H1 (cell line): Measurements from ENCODE around the gene RAVER2. TPM values are rescaled to one million over a fixed set of nuclear protein-coding genes. Genes with fewer than 3 reads are reported as not detected.

Experiments
- CTCF ChIA-PET: fragments of 300-600 bp; sonication (Branson Sonifier 250); formaldehyde crosslinking; loops from one replicate; lab custom pipeline; 2021; ENCODE audit not compliant: partially characterized antibody; lab: Charles Lee
- POLR2A ChIA-PET: fragments of 300-600 bp; sonication (Branson Sonifier 250); formaldehyde crosslinking; loops from one replicate; lab custom pipeline; 2021; ENCODE audit warnings: inconsistent platforms; ENCODE audit not compliant: partially characterized antibody; lab: Charles Lee
- DNase-seq, 2 experiments: peaks; one replicate each; pipeline versions ENCODE4 v3.0.0 to v3.0.0-alpha.2; 2010 to 2022; ENCODE audit warnings: low spot score in 2 of 2, low read depth in 1 of 2, mixed read lengths in 1 of 2
- FAIRE-seq: peaks from 2 replicates; lab custom pipeline; 2011; peaks lifted over from hg19 to GRCh38; lab: Jason Lieb, UNC
- H2AFZ ChIP-seq: 2 replicates; pipeline ENCODE4 v1.8.1; 2012; ENCODE audit warnings: low read length, inconsistent platforms
- H2AK5ac ChIP-seq: 2 replicates; pipeline ENCODE4 v1.6.1; 2013; ENCODE audit warnings: low read depth, low read length
- H2BK120ac ChIP-seq: replicated peaks from 2 replicates; pipeline ENCODE3; 2013; ENCODE audit warnings: low read depth, low read length, inconsistent platforms
- H2BK12ac ChIP-seq: 2 replicates; pipeline ENCODE4 v1.6.1; 2013; ENCODE audit warnings: low read depth, low read length
- H2BK15ac ChIP-seq: 2 replicates; pipeline ENCODE4 v1.6.1; 2013; ENCODE audit warnings: low read length
- H2BK20ac ChIP-seq: 2 replicates; pipeline ENCODE4 v1.6.1; 2013; ENCODE audit warnings: low read length
- H2BK5ac ChIP-seq: 2 replicates; pipeline ENCODE4 v1.6.1; 2013; ENCODE audit warnings: low read depth, low read length
- H3K14ac ChIP-seq: 2 replicates; pipeline ENCODE4 v1.6.1; 2013; ENCODE audit warnings: inconsistent platforms; ENCODE audit not compliant: insufficient read length
- H3K18ac ChIP-seq: 2 replicates; pipeline ENCODE4 v1.6.1; 2013; ENCODE audit warnings: low read length; ENCODE audit errors: extremely low read depth
- H3K23ac ChIP-seq: 2 replicates; pipeline ENCODE4 v1.6.1; 2013; ENCODE audit warnings: inconsistent platforms; ENCODE audit not compliant: insufficient read length
- H3K23me2 ChIP-seq: 2 replicates; pipeline ENCODE4 v1.6.1; 2013; ENCODE audit warnings: low read depth, low read length
- H3K27ac ChIP-seq: 2 replicates; pipeline ENCODE4 v1.6.1; 2011; ENCODE audit warnings: low read depth, low read length, inconsistent platforms
- H3K27me3 ChIP-seq, 4 experiments: replicated peaks in 1 of 4; 1 replicate in 1 of 4; 2 replicates in 3 of 4; pipeline versions ENCODE4 v1.6.1 to v1.8.1; 2011 to 2013; ENCODE audit warnings: low read length in 3 of 4, mild to moderate bottlenecking in 3 of 4, inconsistent platforms in 2 of 4, mixed read lengths in 2 of 4, moderate library complexity in 1 of 4; ENCODE audit not compliant: control insufficient read depth in 3 of 4, insufficient read depth in 3 of 4; ENCODE audit errors: extremely low read depth in 1 of 4
- H3K36me3 ChIP-seq, 4 experiments: 2 replicates each; pipeline versions ENCODE4 v1.6.1 to v1.8.1; 2011 to 2013; ENCODE audit warnings: mild to moderate bottlenecking in 4 of 4, low read length in 3 of 4, moderate library complexity in 2 of 4, control low read depth in 1 of 4, inconsistent platforms in 1 of 4; ENCODE audit not compliant: insufficient read depth in 4 of 4, control insufficient read depth in 2 of 4
- H3K4ac ChIP-seq: replicated peaks from 2 replicates; pipeline ENCODE3; 2013; ENCODE audit warnings: low read length, low read depth, mixed read lengths, inconsistent platforms; ENCODE audit not compliant: insufficient read length
- H3K4me1 ChIP-seq, 4 experiments: replicated peaks in 1 of 4; 1 replicate in 1 of 4; 2 replicates in 3 of 4; pipeline versions ENCODE4 v1.6.1 to v1.8.1; 2011 to 2013; ENCODE audit warnings: low read length in 3 of 4, inconsistent platforms in 2 of 4, mixed read lengths in 1 of 4; ENCODE audit not compliant: insufficient read depth in 4 of 4, control insufficient read depth in 3 of 4
- H3K4me2 ChIP-seq, 2 experiments: 2 replicates each; pipeline versions ENCODE4 v1.6.1 to v1.8.1; 2011 to 2013; ENCODE audit warnings: low read depth in 2 of 2, low read length in 2 of 2, control low read depth in 1 of 2, inconsistent platforms in 1 of 2, mild to moderate bottlenecking in 1 of 2; ENCODE audit not compliant: insufficient read depth in 1 of 2
- H3K4me3 ChIP-seq, 4 experiments: fragments of 200-600, 300-600 bp in 1 of 4; sonication (generic), shearing (Covaris generic), sonication (Bioruptor Twin) in 1 of 4; 2 replicates each; pipeline versions ENCODE4 v1.5.1 to v1.8.1; 2011 to 2016; ENCODE audit warnings: low read length in 4 of 4, low read depth in 3 of 4, control low read depth in 2 of 4, inconsistent platforms in 2 of 4, mild to moderate bottlenecking in 2 of 4, mixed read lengths in 1 of 4, moderate library complexity in 1 of 4; ENCODE audit not compliant: insufficient read depth in 2 of 4; ENCODE audit errors: extremely low read depth in 1 of 4
- H3K56ac ChIP-seq: replicated peaks from 2 replicates; pipeline ENCODE3; 2013; ENCODE audit warnings: low read depth, mild to moderate bottlenecking, mixed read lengths, low read length, inconsistent platforms; ENCODE audit not compliant: insufficient read length
- H3K79me1 ChIP-seq: 2 replicates; pipeline ENCODE4 v1.6.1; 2013; ENCODE audit warnings: low read depth, low read length, control low read depth
- H3K79me2 ChIP-seq, 2 experiments: 2 replicates each; pipeline versions ENCODE4 v1.6.1 to v1.8.1; 2012 to 2013; ENCODE audit warnings: low read length in 2 of 2, mild to moderate bottlenecking in 2 of 2, inconsistent platforms in 1 of 2; ENCODE audit not compliant: insufficient read depth in 2 of 2, control insufficient read depth in 1 of 2
- H3K9ac ChIP-seq, 4 experiments: replicated peaks in 1 of 4; 1 replicate in 1 of 4; 2 replicates in 3 of 4; pipeline versions ENCODE4 v1.6.1 to v1.8.1; 2011 to 2013; ENCODE audit warnings: low read depth in 3 of 4, low read length in 3 of 4, control low read depth in 2 of 4, mild to moderate bottlenecking in 2 of 4, moderate library complexity in 2 of 4, inconsistent platforms in 1 of 4; ENCODE audit errors: extremely low read depth in 1 of 4
- H3K9me3 ChIP-seq, 2 experiments: 2 replicates each; pipeline versions ENCODE4 v1.6.1 to v1.8.1; 2012 to 2013; ENCODE audit warnings: mild to moderate bottlenecking in 2 of 2, moderate library complexity in 2 of 2, control low read depth in 1 of 2, inconsistent platforms in 1 of 2, low read depth in 1 of 2, low read length in 1 of 2, mixed read lengths in 1 of 2; ENCODE audit not compliant: insufficient read depth in 2 of 2
- H4K20me1 ChIP-seq, 2 experiments: replicated peaks in 1 of 2; 2 replicates each; pipeline versions ENCODE3 to v1.8.1; 2011 to 2013; ENCODE audit warnings: inconsistent platforms in 2 of 2, low read length in 2 of 2, mild to moderate bottlenecking in 1 of 2; ENCODE audit not compliant: insufficient read depth in 2 of 2, control insufficient read depth in 1 of 2
- H4K5ac ChIP-seq: 2 replicates; pipeline ENCODE4 v1.6.1; 2013; ENCODE audit warnings: low read length, low read depth, mixed read lengths, inconsistent platforms; ENCODE audit not compliant: insufficient read length
- H4K8ac ChIP-seq: 2 replicates; pipeline ENCODE4 v1.8.0; 2013; ENCODE audit warnings: mild to moderate bottlenecking, moderate library complexity, low read length, inconsistent platforms; ENCODE audit not compliant: insufficient read depth; ENCODE audit errors: extremely low read depth
- H4K91ac ChIP-seq: replicated peaks from 2 replicates; pipeline ENCODE3; 2013; ENCODE audit warnings: low read length, mixed read lengths, inconsistent platforms; ENCODE audit not compliant: insufficient read length
- BACH1 ChIP-seq: IDR thresholded peaks from 2 replicates; pipeline ENCODE4 v1.6.1; 2012; ENCODE audit warnings: low read length, improper control_type of control experiment
- CBX8 ChIP-seq: fragments of 300-800, 300-1000 bp; sonication (generic); IDR thresholded peaks from 2 replicates; pipeline ENCODE4 v1.7.1; 2016; ENCODE audit warnings: low read depth, low read length, borderline replicate concordance
- CHD2 ChIP-seq: IDR thresholded peaks from 2 replicates; pipeline ENCODE4 v1.6.1; 2012; ENCODE audit warnings: low read length, improper control_type of control experiment
- POLR2A ChIP-seq, 2 experiments: IDR thresholded peaks; 1 replicate in 1 of 2; 2 replicates in 1 of 2; pipeline ENCODE4 v1.6.1; 2011; ENCODE audit warnings: low read depth in 2 of 2, low read length in 2 of 2, mild to moderate bottlenecking in 2 of 2; ENCODE audit errors: control extremely low read depth in 1 of 2
- RBBP5 ChIP-seq: IDR thresholded peaks from 2 replicates; pipeline ENCODE4 v1.7.1; 2012; ENCODE audit warnings: low read depth, mild to moderate bottlenecking, inconsistent platforms, low read length, moderate library complexity, borderline replicate concordance
- SIX5 ChIP-seq: IDR thresholded peaks from 2 replicates; pipeline ENCODE4 v1.6.1; 2011; ENCODE audit warnings: mild to moderate bottlenecking, low read depth, low read length
- SRF ChIP-seq: IDR thresholded peaks from 2 replicates; pipeline ENCODE4 v1.6.1; 2011; ENCODE audit warnings: mild to moderate bottlenecking, low read depth, low read length, moderate library complexity
- SUZ12 ChIP-seq: fragments of 200-600 bp; sonication (generic); IDR thresholded peaks from 2 replicates; pipeline ENCODE4 v1.6.1; 2012; ENCODE audit warnings: mild to moderate bottlenecking, inconsistent platforms, low read length, moderate library complexity, mixed read lengths
- WGBS, 2 experiments: shearing (Covaris generic) in 1 of 2; methylation state at CpG; one replicate each; pipeline versions ENCODE4 v1.1.6 to v1.1.7; 2013 to 2015; ENCODE audit warnings: low lambda C conversion rate in 2 of 2, mixed read lengths in 2 of 2, inconsistent platforms in 1 of 2, low coverage in 1 of 2, missing lambda C conversion rate in 1 of 2; ENCODE audit not compliant: insufficient replicate concordance in 2 of 2, insufficient coverage in 1 of 2, insufficient read length in 1 of 2; ENCODE audit errors: extremely low coverage in 1 of 2, missing lambda C conversion rate in 1 of 2; 5-methylcytosine and 5-hydroxymethylcytosine counted together
- polyA plus RNA-seq, 7 experiments: library from polyadenylated mRNA; depleted of rRNA in 3 of 7; stranded (reverse) in 5 of 7; unstranded in 2 of 7; fragments of >200 nt in 5 of 7; fragments of 200-250 nt in 2 of 7; gene quantifications; 1 replicate in 5 of 7; 2 replicates in 1 of 7; 4 replicates in 1 of 7; pipeline versions ENCODE4 v1.2.1 to v1.2.3, GENCODE V29; 2011 to 2013; ENCODE audit warnings: missing spikeins in 2 of 7, mixed read lengths in 2 of 7
- total RNA-seq: library from RNA; stranded (reverse); fragmentation: NEBNext Ultra II Directional; extraction: Animal tissue kit (Norgen Biotek cat#: 25700); gene quantifications from 2 replicates; pipeline ENCODE4 v1.2.1, GENCODE V29; 2021

The RAVER2 gene
- total and polyA plus RNA-seq, 2 of the 8 experiments (the other 6 are each of a cell fraction or from before 2014, with no cell fraction given): 10.5 to 19.5 TPM

DNA sequence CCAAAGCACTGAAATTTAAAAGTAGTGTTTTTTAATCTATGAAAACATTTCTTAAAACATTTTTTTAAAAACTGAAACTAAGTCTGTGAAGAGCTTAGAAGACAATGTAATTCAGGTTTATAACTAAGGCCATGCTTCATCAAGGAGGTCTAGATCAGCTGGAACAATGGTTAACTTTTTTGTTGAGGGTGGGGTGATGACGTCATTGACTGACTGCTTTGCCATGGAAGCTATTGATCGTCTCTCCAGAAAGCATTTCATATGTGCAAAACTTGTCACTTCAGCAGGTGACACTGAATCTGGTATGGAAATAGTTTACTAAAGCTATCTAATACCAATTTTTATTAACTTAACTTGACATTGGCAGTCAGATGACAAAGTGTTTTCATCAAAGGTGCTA lies 21.0 kb downstream of the RAVER2 start:
- Histone ChIP-seq H3K36me3 (peaks cover 0 to 12% (median 3%) of the 10 kb centered on the region in 4 experiments; a peak in 3 of 8 replicates), H4K8ac (no peak overlapping the region), H3K9me3 (no peaks in the 10 kb centered on the region), H3K4me2 (no peak overlapping the region), H3K27ac (no peak overlapping the region), H2AK5ac (no peak overlapping the region), H3K4me1 (no peaks in the 10 kb centered on the region), H2BK12ac (no peak overlapping the region), H3K4me3 (no peak overlapping the region), H2BK120ac (no peak overlapping the region), H3K18ac (no peak overlapping the region), H3K27me3 (no peaks in the 10 kb centered on the region), H3K56ac (no peak overlapping the region), H3K9ac (no peak overlapping the region), H2AFZ (no peak overlapping the region), H3K79me2 (no peaks in the 10 kb centered on the region; a peak in 1 of 4 replicates), H4K20me1 (peaks cover 0 to 2% of the 10 kb centered on the region in 2 experiments), H2BK20ac (no peak overlapping the region), H2BK5ac (no peak overlapping the region), H3K23ac (no peak overlapping the region), H2BK15ac (no peak overlapping the region), H3K79me1 (no peaks in the 10 kb centered on the region), H4K91ac (no peak overlapping the region), H4K5ac (no peak overlapping the region), H3K23me2 (no peaks in the 10 kb centered on the region), H3K14ac (no peak overlapping the region), H3K4ac (no peak overlapping the region)
- CTCF ChIA-PET: interaction anchor here (1.2 to 1.6 kb wide), 3 partner anchors 9 to 89 kb away, joined by 3 to 5 read pairs (median 4); no protein-coding TSS in a partner anchor
- POLR2A ChIA-PET: no interaction called here
- FAIRE-seq (no peak), DNase-seq (no peak)
- 87% methylated on average over 2 of the region's 2 CpGs; no CpG with 5 or more reads in 1 of the 2 experiments for WGBS, 2 experiments
- TF ChIP-seq SRF (no peak), RBBP5 (no peak), CBX8 (no peak), SIX5 (no peak), BACH1 (no peak), POLR2A (IDR thresholded peaks at IDR 0.05; ENCODE audit: control extremely low read depth in 1 of 2, low read depth in 2 of 2, low read length in 2 of 2) (no peak), CHD2 (no peak), SUZ12 (no peak)
